ENCODE measurements around the gene AFF2. TPM values are rescaled to one million over a fixed set of nuclear protein-coding genes. Genes with fewer than 3 reads are reported as not detected.

Gene AFF2
- total RNA-seq, 1 donor from 2014 or later, result 0.74 TPM

- Histone ChIP-seq H3K27ac (no peak overlapping the region), H3K4me3 (no peak overlapping the region), H3K4me1 (no peaks in the 10 kb centered on the region), H3K9me3 (no peaks in the 10 kb centered on the region), H3K27me3 (no peaks in the 10 kb centered on the region), H3K36me3 (no peaks in the 10 kb centered on the region)
- intact Hi-C loops (cut with DNase I), result no loop called here
- TF ChIP-seq POLR2AphosphoS5 (IDR thresholded peaks at IDR 0.05; ENCODE audit: insufficient read depth in 1 of 2, low read depth in 1 of 2) (no peak), CTCF (IDR thresholded peaks at IDR 0.05) (no peak), POLR2A (IDR thresholded peaks at IDR 0.05) (no peak)
- no peak for DNase-seq (ENCODE audit: extremely low spot score in 2 of 2)
Measured at GRCh38 chrX:148555101-148555500, 54.7 kb downstream of the AFF2 start.

GRCh38 chrX:148555571-148556243, 55.3 kb downstream of the AFF2 start:
- no peak for DNase-seq (ENCODE audit: extremely low spot score in 2 of 2)
- H3K4me3 ChIP-seq, result no peak overlapping the region
- no peak for TF ChIP-seq POLR2A (IDR thresholded peaks at IDR 0.05)
- TF ChIP-seq POLR2AphosphoS5 (IDR thresholded peaks at IDR 0.05; ENCODE audit: insufficient read depth in 1 of 2, low read depth in 1 of 2), result no peak
- TF ChIP-seq CTCF (IDR thresholded peaks at IDR 0.05), result no peak
- no peaks in the 10 kb centered on the region for H3K27me3 ChIP-seq
- H3K9me3 ChIP-seq, result no peaks in the 10 kb centered on the region
- H3K36me3 ChIP-seq, result no peaks in the 10 kb centered on the region
- no peak overlapping the region for H3K27ac ChIP-seq
- intact Hi-C loops (cut with DNase I), result no loop called here
- H3K4me1 ChIP-seq, result no peaks in the 10 kb centered on the region

GRCh38 chrX:148556498-148556897, 56.1 kb downstream of the AFF2 start:
- Histone ChIP-seq H3K36me3 (no peaks in the 10 kb centered on the region), H3K9me3 (no peaks in the 10 kb centered on the region), H3K27ac (no peak overlapping the region), H3K4me1 (no peaks in the 10 kb centered on the region), H3K27me3 (no peaks in the 10 kb centered on the region), H3K4me3 (no peak overlapping the region)
- intact Hi-C loops (cut with DNase I), result no loop called here
- DNase-seq (ENCODE audit: extremely low spot score in 2 of 2), result no peak
- no peak for TF ChIP-seq CTCF (IDR thresholded peaks at IDR 0.05)
- no peak for TF ChIP-seq POLR2A (IDR thresholded peaks at IDR 0.05)
- TF ChIP-seq POLR2AphosphoS5 (IDR thresholded peaks at IDR 0.05; ENCODE audit: insufficient read depth in 1 of 2, low read depth in 1 of 2), result no peak

GRCh38 chrX:148562846-148563245, 62.4 kb downstream of the AFF2 start:
- H3K9me3 ChIP-seq, result no peaks in the 10 kb centered on the region
- no peak for DNase-seq (ENCODE audit: extremely low spot score in 2 of 2)
- no peak for TF ChIP-seq CTCF (IDR thresholded peaks at IDR 0.05)
- TF ChIP-seq POLR2AphosphoS5 (IDR thresholded peaks at IDR 0.05; ENCODE audit: insufficient read depth in 1 of 2, low read depth in 1 of 2), result no peak
- no peak for TF ChIP-seq POLR2A (IDR thresholded peaks at IDR 0.05)
- no peaks in the 10 kb centered on the region for H3K36me3 ChIP-seq
- no peak overlapping the region for H3K4me3 ChIP-seq
- intact Hi-C loops (cut with DNase I), result no loop called here
- H3K27ac ChIP-seq, result no peak overlapping the region
- H3K27me3 ChIP-seq, result no peaks in the 10 kb centered on the region
- H3K4me1 ChIP-seq, result no peaks in the 10 kb centered on the region

GRCh38 chrX:148567229-148567628, 66.8 kb downstream of the AFF2 start:
- H3K27me3 ChIP-seq, result no peaks in the 10 kb centered on the region
- intact Hi-C loops (cut with DNase I), result no loop called here
- TF ChIP-seq CTCF (IDR thresholded peaks at IDR 0.05), result no peak
- TF ChIP-seq POLR2AphosphoS5 (IDR thresholded peaks at IDR 0.05; ENCODE audit: insufficient read depth in 1 of 2, low read depth in 1 of 2), result no peak
- no peak for TF ChIP-seq POLR2A (IDR thresholded peaks at IDR 0.05)
- H3K4me3 ChIP-seq, result no peak overlapping the region
- DNase-seq (ENCODE audit: extremely low spot score in 2 of 2), result no peak
- no peaks in the 10 kb centered on the region for H3K36me3 ChIP-seq
- H3K4me1 ChIP-seq, result no peaks in the 10 kb centered on the region
- H3K9me3 ChIP-seq, result no peaks in the 10 kb centered on the region
- H3K27ac ChIP-seq, result no peak overlapping the region
